Neutrophil (primary cell): ENCODE measurements around the gene DNMT3A.

ENCODE experiments used
- H3K27ac ChIP-seq: fragments of 200-600 bp; sonication (generic); 2 replicates; pipeline ENCODE4 v1.5.1; 2016; ENCODE audit warnings: mild to moderate bottlenecking, moderate library complexity
- H3K27me3 ChIP-seq: fragments of 200-600 bp; sonication (generic); 2 replicates; pipeline ENCODE4 v1.6.0; 2016; ENCODE audit warnings: mild to moderate bottlenecking
- H3K36me3 ChIP-seq: fragments of 200-600 bp; sonication (generic); 2 replicates; pipeline ENCODE4 v1.5.1; 2017
- H3K4me1 ChIP-seq, 2 experiments: fragments of 200-600 bp in 1 of 2; sonication (generic) in 1 of 2; 1 replicate in 1 of 2; 2 replicates in 1 of 2; pipeline versions ENCODE4 v1.5.1 to v1.6.1; 2013 to 2016; ENCODE audit warnings: low read depth in 1 of 2, low read length in 1 of 2, mild to moderate bottlenecking in 1 of 2, moderate library complexity in 1 of 2; ENCODE audit not compliant: control insufficient read depth in 1 of 2, insufficient read depth in 1 of 2
- H3K4me3 ChIP-seq, 2 experiments: fragments of 200-600 bp in 1 of 2; sonication (generic) in 1 of 2; 1 replicate in 1 of 2; 2 replicates in 1 of 2; pipeline ENCODE4 v1.5.1; 2013 to 2016; ENCODE audit warnings: low read depth in 1 of 2, low read length in 1 of 2, mild to moderate bottlenecking in 1 of 2, moderate library complexity in 1 of 2
- H3K9me3 ChIP-seq: fragments of 200-600 bp; sonication (generic); 2 replicates; pipeline ENCODE4 v1.5.1; 2016
- CTCF ChIP-seq: fragments of 200-600 bp; sonication (generic); IDR thresholded peaks from 2 replicates; pipeline ENCODE4 v1.5.1; 2016; ENCODE audit warnings: antibody characterized with exemption

The DNMT3A gene

GRCh38 chr2:25201265-25201664, 140.5 kb downstream of the DNMT3A start:
- H3K4me1 ChIP-seq: peaks cover 0 to 10% of the 10 kb centered on the region in 2 experiments
- H3K27ac ChIP-seq: no peak overlapping the region
- no peak overlapping the region for H3K4me3 ChIP-seq
- H3K9me3 ChIP-seq: no peaks in the 10 kb centered on the region
- peaks cover 21% of the 10 kb centered on the region for H3K27me3 ChIP-seq
- no peaks in the 10 kb centered on the region for H3K36me3 ChIP-seq
- TF ChIP-seq CTCF: no peak

GRCh38 chr2:25198576-25198975, 143.1 kb downstream of the DNMT3A start:
- H3K36me3 ChIP-seq: no peaks in the 10 kb centered on the region
- H3K27me3 ChIP-seq: peaks cover 11% of the 10 kb centered on the region

GRCh38 chr2:25198209-25198525, 143.6 kb downstream of the DNMT3A start:
- no peak for TF ChIP-seq CTCF
- Histone ChIP-seq H3K27me3 (peaks cover 8% of the 10 kb centered on the region), H3K9me3 (no peaks in the 10 kb centered on the region), H3K4me1 (peaks cover 0 to 4% of the 10 kb centered on the region in 2 experiments), H3K4me3 (no peak overlapping the region), H3K27ac (no peak overlapping the region), H3K36me3 (no peaks in the 10 kb centered on the region)

More at GRCh38 chr2:25198576-25198975, 143.1 kb downstream of the DNMT3A start:
- Histone ChIP-seq H3K4me3 (no peak overlapping the region), H3K27ac (no peak overlapping the region), H3K4me1 (peaks cover 0 to 4% of the 10 kb centered on the region in 2 experiments), H3K9me3 (no peaks in the 10 kb centered on the region)
- no peak for TF ChIP-seq CTCF

GRCh38 chr2:25197336-25198208, 144.2 kb downstream of the DNMT3A start:
- Histone ChIP-seq H3K27me3 (peaks cover 8% of the 10 kb centered on the region), H3K9me3 (no peaks in the 10 kb centered on the region), H3K4me3 (no peak overlapping the region), H3K27ac (no peak overlapping the region), H3K36me3 (no peaks in the 10 kb centered on the region), H3K4me1 (peaks cover 0 to 4% of the 10 kb centered on the region in 2 experiments)
- TF ChIP-seq CTCF: no peak

GRCh38 chr2:25194576-25195122, 147.1 kb downstream of the DNMT3A start:
- H3K36me3 ChIP-seq: no peaks in the 10 kb centered on the region
- H3K27ac ChIP-seq: no peak overlapping the region
- H3K4me3 ChIP-seq: no peak overlapping the region
- H3K27me3 ChIP-seq: peaks cover 8% of the 10 kb centered on the region
- peaks cover 0 to 4% of the 10 kb centered on the region in 2 experiments for H3K4me1 ChIP-seq
- no peak for TF ChIP-seq CTCF
- H3K9me3 ChIP-seq: no peaks in the 10 kb centered on the region
